ENCODE measurements around the gene DNAL4. TPM values are rescaled to one million over a fixed set of nuclear protein-coding genes. Genes with fewer than 3 reads are reported as not detected.

The DNAL4 gene
- polyA plus RNA-seq, 1 experiment: 29.9 TPM

- Histone ChIP-seq H3K27me3 (ENCODE audit: control insufficient read depth, insufficient read depth, low read length) (peaks cover 2% of the 10 kb centered on the region), H3K4me3 (ENCODE audit: low read depth, low read length) (no peak overlapping the region), H3K36me3 (ENCODE audit: control insufficient read depth, insufficient read depth, low read length) (no peaks in the 10 kb centered on the region)
- POLR2A ChIA-PET: no interaction called here
- CTCF ChIA-PET: interaction anchor here (0.8 to 2.4 kb wide), 3 partner anchors 26 to 63 kb away, joined by 3 to 6 read pairs (median 3); no protein-coding TSS in a partner anchor
- DNase-seq (ENCODE audit: low read depth): no peak
- TF ChIP-seq, protein P1, sequence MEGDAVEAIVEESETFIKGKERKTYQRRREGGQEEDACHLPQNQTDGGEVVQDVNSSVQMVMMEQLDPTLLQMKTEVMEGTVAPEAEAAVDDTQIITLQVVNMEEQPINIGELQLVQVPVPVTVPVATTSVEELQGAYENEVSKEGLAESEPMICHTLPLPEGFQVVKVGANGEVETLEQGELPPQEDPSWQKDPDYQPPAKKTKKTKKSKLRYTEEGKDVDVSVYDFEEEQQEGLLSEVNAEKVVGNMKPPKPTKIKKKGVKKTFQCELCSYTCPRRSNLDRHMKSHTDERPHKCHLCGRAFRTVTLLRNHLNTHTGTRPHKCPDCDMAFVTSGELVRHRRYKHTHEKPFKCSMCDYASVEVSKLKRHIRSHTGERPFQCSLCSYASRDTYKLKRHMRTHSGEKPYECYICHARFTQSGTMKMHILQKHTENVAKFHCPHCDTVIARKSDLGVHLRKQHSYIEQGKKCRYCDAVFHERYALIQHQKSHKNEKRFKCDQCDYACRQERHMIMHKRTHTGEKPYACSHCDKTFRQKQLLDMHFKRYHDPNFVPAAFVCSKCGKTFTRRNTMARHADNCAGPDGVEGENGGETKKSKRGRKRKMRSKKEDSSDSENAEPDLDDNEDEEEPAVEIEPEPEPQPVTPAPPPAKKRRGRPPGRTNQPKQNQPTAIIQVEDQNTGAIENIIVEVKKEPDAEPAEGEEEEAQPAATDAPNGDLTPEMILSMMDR (IDR thresholded peaks at IDR 0.05; ENCODE audit: insufficient read depth, low read depth, low read length): no peak
These were observed 34.2 kb upstream of the DNAL4 start for GRCh38 chr22:38828191-38828590.

- Histone ChIP-seq H3K27me3 (ENCODE audit: control insufficient read depth, insufficient read depth, low read length) (peaks cover 2% of the 10 kb centered on the region), H3K4me3 (ENCODE audit: low read depth, low read length) (no peak overlapping the region), H3K36me3 (ENCODE audit: control insufficient read depth, insufficient read depth, low read length) (no peaks in the 10 kb centered on the region)
- CTCF ChIA-PET: interaction anchor here (0.7 to 2.4 kb wide), 3 partner anchors 26 to 58 kb away, joined by 3 to 6 read pairs (median 3); no protein-coding TSS in a partner anchor
- POLR2A ChIA-PET: no interaction called here
- TF ChIP-seq, protein P1 (IDR thresholded peaks at IDR 0.05; ENCODE audit: insufficient read depth, low read depth, low read length): no peak
- DNase-seq (ENCODE audit: low read depth): no peak
These were observed 33.6 kb upstream of the DNAL4 start for GRCh38 chr22:38827510-38827909.

DNA sequence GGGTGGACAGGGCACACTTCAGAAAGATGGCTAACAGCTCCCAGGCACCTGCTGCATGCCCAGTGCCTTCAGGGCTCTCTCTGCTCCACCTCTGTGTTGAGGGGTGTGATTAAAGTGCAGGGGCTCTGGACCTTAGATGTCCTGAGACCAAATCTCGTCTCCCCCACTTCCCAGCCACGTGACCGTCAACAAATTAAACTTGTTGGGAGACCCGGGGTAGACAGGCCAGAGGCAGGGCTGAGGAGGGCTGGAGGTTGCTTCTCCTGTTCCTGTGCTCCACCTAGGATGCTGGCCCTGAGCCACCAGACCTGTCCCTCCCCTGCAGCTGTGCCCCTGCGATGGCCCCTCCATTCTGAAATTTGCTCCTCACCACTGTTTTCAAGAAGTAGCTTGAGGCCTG is 32.9 kb upstream of the DNAL4 start:
- peaks cover 2% of the 10 kb centered on the region for H3K27me3 ChIP-seq (ENCODE audit: control insufficient read depth, insufficient read depth, low read length)
- ChIA-PET CTCF (interaction anchor here (0.7 to 2.4 kb wide), 4 partner anchors 27 to 167 kb away, joined by 3 to 6 read pairs (median 3); no protein-coding TSS in a partner anchor), POLR2A (no interaction called here)
- TF ChIP-seq, protein P1 (IDR thresholded peaks at IDR 0.05; ENCODE audit: insufficient read depth, low read depth, low read length): no peak
- no peaks in the 10 kb centered on the region for H3K36me3 ChIP-seq (ENCODE audit: control insufficient read depth, insufficient read depth, low read length)
- no peak overlapping the region for H3K4me3 ChIP-seq (ENCODE audit: low read depth, low read length)
- no peak for DNase-seq (ENCODE audit: low read depth)

GRCh38 chr22:38826386-38826785 is 32.4 kb upstream of the DNAL4 start:
- no peak for DNase-seq (ENCODE audit: low read depth)
- no peaks in the 10 kb centered on the region for H3K36me3 ChIP-seq (ENCODE audit: control insufficient read depth, insufficient read depth, low read length)
- POLR2A ChIA-PET: no interaction called here

GRCh38 chr22:38824585-38824984 is 30.6 kb upstream of the DNAL4 start:
- POLR2A ChIA-PET: no interaction called here
- peaks cover 5% of the 10 kb centered on the region for H3K27me3 ChIP-seq (ENCODE audit: control insufficient read depth, insufficient read depth, low read length)
- no peak overlapping the region for H3K4me3 ChIP-seq (ENCODE audit: low read depth, low read length)
- H3K36me3 ChIP-seq (ENCODE audit: control insufficient read depth, insufficient read depth, low read length): no peaks in the 10 kb centered on the region
- no peak for DNase-seq (ENCODE audit: low read depth)
- TF ChIP-seq, protein P1 (IDR thresholded peaks at IDR 0.05; ENCODE audit: insufficient read depth, low read depth, low read length): peak; percentile 74
- CTCF ChIA-PET: interaction anchor here (0.9 kb wide), 1 partner anchor 55 kb away, joined by 3 read pairs; no protein-coding TSS in a partner anchor

More at GRCh38 chr22:38826386-38826785, 32.4 kb upstream of the DNAL4 start:
- CTCF ChIA-PET: interaction anchor here (1.0 kb wide), 1 partner anchor 167 kb away, joined by 3 read pairs; no protein-coding TSS in a partner anchor
- peaks cover 2% of the 10 kb centered on the region for H3K27me3 ChIP-seq (ENCODE audit: control insufficient read depth, insufficient read depth, low read length)
- TF ChIP-seq, protein P1 (IDR thresholded peaks at IDR 0.05; ENCODE audit: insufficient read depth, low read depth, low read length): no peak
- no peak overlapping the region for H3K4me3 ChIP-seq (ENCODE audit: low read depth, low read length)

All from BJ (cell line).